Ramos (cell line): ENCODE results near the gene AKIP1.
"Not testable (repeated sequence)": the region's sequence is repeated elsewhere in the genome, so short reads cannot be mapped to it uniquely, and the experiment has no call there.

Experiments used
- in situ Hi-C: fragments of 300-500 bp; cut with MboI; formaldehyde crosslinking; loops from one replicate; pipeline ENCODE4 v1.14.3; 2022; ENCODE audit warnings: low sequenced_read_pairs; ENCODE audit not compliant: unreplicated experiment

Gene AKIP1

GRCh38 chr11:8914661-8915018 lies 3.7 kb downstream of the AKIP1 start:
- in situ Hi-C loops = no loop called here

GRCh38 chr11:8917157-8917825 lies 6.3 kb downstream of the AKIP1 start:
- in situ Hi-C loops = no loop called here

GRCh38 chr11:8922691-8923090 lies 11.7 kb downstream of the AKIP1 start:
- in situ Hi-C loops = no loop called here

- in situ Hi-C loops = no loop called here
These were observed 14.7 kb downstream of the AKIP1 start for GRCh38 chr11:8925711-8926110.

GRCh38 chr11:8926236-8926635 lies 15.2 kb downstream of the AKIP1 start:
- in situ Hi-C loops = no loop called here

- in situ Hi-C loops = no loop called here
These were observed 16.2 kb downstream of the AKIP1 start for GRCh38 chr11:8927233-8927632.

- in situ Hi-C loops = no loop called here
These were observed 17.2 kb downstream of the AKIP1 start for GRCh38 chr11:8928205-8928604.

- in situ Hi-C loops = no loop called here
These were observed 18.1 kb downstream of the AKIP1 start for GRCh38 chr11:8928981-8929615.

- in situ Hi-C loops = no loop called here
These were observed 19.6 kb downstream of the AKIP1 start for GRCh38 chr11:8930456-8931175.

GRCh38 chr11:8932564-8933180 lies 21.7 kb downstream of the AKIP1 start, which contains the start of gene C11orf16:
Gene C11orf16, minus strand, starts transcription at chr11:8932947. Its CDS starts 639 bp downstream, at chr11:8932308.
- in situ Hi-C loops = no loop called here

- in situ Hi-C loops = no loop called here
These were observed 22.9 kb downstream of the AKIP1 start for GRCh38 chr11:8933931-8934330.

GRCh38 chr11:8934742-8935488 lies 23.9 kb downstream of the AKIP1 start:
- in situ Hi-C loops = no loop called here

- in situ Hi-C loops = not testable (repeated sequence)
These were observed 24.8 kb downstream of the AKIP1 start for GRCh38 chr11:8935789-8936188.

GRCh38 chr11:8937159-8937558 lies 26.2 kb downstream of the AKIP1 start:
- in situ Hi-C loops = no loop called here

GRCh38 chr11:8937659-8938058 lies 26.7 kb downstream of the AKIP1 start:
- in situ Hi-C loops = no loop called here

- in situ Hi-C loops = no loop called here
These were observed 30.5 kb downstream of the AKIP1 start for GRCh38 chr11:8941341-8942103.

- in situ Hi-C loops = no loop called here
These were observed 31.6 kb downstream of the AKIP1 start, which contains the start of gene ASCL3 for GRCh38 chr11:8942518-8943066. Gene ASCL3, minus strand, starts transcription at chr11:8943016. Its CDS starts 4,855 bp downstream, at chr11:8938161.

GRCh38 chr11:8947230-8947943 lies 36.4 kb downstream of the AKIP1 start:
- in situ Hi-C loops = no loop called here

- in situ Hi-C loops = no loop called here
These were observed 37.9 kb downstream of the AKIP1 start for GRCh38 chr11:8948886-8949285.
